Hematopoietic multipotent progenitor cell treated with erythropoietin and hydrocortisone succinate and interleukin-3 and kit ligand, for 8 days (in vitro differentiated cells): ENCODE data around the gene C22orf39.
"Not testable (repeated sequence)": the region's sequence is repeated elsewhere in the genome, so short reads cannot be mapped to it uniquely, and the experiment has no call there.

Experiments used
- DNase-seq: peaks from one replicate; pipeline ENCODE4 v3.0.0-alpha.2; 2015

C22orf39 gene

DNA sequence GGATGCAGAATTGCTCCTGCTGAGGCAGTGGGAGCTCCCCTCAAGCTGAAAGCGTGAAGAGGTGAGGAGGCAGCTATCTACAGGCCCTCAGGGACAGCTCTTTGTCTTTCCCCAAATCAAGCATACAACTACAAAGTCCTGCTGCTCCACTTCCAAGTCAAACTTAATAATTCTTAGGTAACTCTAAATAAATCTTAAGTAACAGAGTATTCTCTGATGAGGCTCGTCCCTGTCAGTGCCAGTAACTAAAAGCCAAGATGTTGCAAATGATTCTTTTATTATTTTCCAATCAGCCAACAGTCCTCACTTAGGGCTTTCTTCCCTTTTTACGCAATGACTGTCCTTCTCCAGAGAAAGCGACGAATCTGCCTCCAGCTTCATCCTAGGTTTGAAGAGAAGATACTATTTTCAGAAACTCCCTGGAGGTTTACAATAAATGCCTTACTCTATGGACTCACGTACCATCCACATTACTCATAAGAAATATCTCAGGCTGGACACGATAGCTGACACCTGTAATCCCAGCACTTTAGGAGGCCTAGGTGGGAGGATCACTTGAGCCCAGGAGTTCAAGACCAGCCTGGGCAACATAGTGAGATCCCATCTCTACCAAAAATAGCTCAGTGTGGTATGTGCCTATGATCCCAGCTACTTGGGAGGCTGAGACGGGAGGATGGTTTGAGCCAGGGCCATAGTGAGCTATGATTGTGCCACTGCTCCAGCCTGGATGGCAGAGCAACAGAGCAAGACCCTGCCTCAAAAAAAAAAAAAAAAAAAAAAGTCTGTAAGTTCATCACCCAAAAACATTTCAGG, 3.1 kb upstream of the C22orf39 start:
- no peak for DNase-seq

DNA sequence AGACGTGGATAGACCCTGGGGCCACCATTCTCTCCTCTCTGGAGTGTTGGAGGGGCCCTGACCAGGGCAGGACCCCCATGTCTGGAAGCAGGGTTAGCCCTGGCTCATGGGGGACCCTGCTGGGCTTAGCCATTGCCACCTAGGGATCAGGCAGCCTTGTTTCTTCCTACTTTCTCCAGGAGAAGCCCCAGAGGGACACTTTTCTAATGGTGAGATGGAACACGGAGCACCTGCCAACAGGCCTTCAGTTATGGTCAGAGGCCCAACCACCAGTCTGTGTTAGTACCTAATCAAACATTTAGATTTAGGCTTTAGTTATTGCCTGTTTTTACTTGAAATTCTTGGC, 1.9 kb upstream of the C22orf39 start:
- DNase-seq = no peak

DNA sequence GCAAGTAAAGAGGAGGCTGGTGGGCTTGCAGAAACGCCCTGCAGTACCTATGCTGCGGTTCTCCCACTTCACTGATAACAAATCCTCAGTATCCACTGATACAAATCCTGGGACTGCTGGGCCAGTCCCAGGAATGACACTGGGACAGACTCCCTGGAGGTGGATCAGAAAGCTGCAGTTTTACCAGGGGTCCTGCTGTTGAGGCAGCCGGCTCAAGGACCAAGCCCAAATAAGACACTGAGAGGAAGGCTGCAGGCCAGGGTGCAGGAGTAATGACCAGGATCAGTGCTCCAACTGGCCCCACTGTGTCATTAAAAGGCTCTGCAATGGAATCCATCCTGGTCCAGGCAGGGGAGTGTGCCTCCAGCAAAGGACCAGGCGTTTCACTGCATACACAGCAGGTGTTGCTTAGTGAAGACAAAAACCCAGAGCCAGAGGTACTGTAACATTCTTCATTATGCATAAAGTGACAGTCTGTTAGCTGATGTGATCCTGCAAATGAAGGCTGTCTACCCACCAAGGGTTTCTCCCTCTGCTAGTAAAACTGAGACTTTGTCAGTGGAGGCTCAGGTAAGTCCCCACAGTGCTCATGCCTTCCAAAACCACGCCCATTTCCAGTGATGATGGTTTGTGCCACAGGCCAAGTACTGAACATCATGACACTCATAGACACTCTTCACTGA, 1.4 kb upstream of the C22orf39 start:
- no peak for DNase-seq

DNA sequence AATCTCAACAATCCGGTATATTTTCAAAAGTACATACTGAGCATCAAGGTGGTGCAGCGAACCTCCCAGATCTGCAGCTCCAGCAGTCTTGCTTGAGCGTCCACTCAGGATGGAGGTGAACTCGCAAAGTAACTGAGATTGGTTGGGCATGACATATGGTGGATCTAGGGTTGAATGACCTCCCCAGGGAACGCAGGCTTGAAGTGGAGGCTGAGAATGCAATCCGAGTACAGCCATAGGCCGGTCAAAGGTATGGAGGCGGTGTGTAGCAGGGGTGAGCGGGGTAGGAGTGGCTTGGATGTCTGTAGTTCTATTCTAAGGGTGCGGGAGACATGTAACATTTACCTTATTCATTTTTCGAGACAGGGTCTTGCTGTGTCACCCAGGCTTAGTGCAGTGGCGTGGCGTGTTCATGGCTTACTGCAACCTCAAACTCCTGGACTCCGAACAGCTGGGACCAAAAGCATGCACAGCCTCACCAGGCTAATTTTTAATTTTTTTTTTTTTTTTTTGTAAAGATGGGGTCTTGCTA, 631 bp upstream of the C22orf39 start:
- DNase-seq = peak; percentile 10

DNA sequence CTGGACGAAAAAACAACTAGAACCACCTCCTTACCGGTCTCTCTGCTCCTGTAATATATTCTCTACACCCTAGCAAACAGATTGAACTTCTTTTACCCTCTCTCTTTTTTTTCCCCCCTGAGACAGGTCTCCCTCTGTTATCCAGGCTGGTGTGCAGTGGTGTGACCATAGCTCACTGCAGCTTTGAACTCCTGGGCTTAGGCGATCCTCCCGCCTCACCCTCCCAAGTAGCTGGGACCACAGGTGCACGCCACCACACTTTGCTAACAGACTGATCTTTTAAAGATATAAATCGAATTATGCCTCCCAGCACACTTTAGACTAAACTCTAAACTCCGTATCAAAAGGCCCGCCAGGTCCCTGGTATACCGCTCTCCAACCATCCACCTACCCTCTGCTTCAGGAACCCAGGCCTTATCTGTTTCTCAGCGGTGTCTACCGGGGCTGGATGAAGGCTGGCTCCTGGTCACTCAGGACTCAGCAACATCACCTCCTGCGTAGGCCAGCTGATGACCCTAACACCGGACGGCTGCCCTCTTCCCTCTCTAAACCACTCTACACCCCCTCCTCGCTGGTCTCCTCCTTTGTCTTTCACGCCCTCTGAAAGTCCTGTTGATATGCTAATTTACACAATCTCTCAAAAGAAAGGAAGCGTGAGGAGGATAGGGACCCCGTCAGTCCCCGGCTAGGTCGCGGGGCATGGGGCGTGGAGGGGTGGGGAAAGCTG, 745 bp downstream of the C22orf39 start:
- peak; percentile 7 for DNase-seq

DNA sequence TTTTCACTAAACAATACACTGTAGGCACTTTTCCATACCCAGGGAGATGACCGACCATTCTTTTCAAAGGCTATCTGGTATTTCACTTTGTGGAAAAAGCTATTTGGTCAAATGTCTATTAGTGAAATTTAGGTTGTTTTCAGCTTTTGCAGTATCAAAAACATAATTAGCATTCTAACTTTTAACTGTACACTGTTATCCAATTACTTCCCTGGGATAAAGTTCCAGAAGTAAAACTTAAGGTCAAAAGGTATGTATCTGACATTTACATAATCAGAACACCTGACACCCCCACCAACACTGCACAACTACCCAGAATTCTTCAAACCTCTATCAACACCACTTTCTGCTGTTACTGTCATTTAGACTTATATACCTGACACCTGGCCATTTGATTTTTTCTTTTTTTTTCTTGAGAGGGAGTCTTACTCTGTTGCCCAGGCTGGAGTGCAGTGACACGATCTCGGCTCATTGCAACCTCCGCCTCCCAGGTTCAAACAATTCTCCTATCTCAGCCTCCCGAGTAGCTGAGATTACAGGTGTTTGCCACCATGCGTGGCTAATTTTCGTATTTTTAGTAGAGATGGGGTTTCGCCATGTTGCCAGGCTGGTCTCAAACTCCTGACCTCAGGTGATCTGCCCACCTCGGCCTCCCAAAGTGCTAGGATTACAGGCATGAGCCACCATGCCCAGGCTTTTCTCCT, 2.1 kb downstream of the C22orf39 start:
- DNase-seq = not testable (repeated sequence)

DNA sequence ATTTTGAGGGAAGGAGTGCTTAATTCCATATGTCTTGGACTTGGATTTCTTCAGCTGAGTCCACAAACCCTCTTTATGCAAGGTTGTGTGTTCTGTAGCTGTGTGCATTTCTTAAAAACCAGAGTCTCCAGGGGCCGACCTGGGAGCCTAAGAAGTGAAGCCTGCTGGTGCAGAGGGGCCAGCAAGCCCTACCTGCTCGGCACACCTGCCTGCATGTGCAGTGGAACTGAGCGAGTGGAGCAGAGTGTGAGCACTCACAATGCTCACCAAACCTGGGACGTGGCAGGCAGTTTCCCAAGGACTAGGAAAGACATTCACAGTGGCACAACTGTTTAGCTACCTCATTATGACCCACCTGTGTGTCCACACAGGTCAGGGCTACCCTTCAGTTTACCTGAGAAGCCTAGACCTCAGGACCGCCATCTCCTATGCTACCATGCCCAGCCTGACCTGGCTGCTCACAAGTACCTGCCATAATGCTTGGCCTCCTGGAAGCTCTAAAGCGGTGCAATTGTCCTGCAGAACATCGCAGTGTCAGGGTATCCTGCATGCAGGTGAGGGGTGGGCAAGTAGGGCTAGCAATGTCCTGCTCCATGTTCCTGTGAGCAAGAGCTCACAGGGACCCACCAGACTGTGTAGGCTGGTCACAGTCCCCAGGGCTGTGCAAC, 3.8 kb downstream of the C22orf39 start:
- no peak for DNase-seq

DNA sequence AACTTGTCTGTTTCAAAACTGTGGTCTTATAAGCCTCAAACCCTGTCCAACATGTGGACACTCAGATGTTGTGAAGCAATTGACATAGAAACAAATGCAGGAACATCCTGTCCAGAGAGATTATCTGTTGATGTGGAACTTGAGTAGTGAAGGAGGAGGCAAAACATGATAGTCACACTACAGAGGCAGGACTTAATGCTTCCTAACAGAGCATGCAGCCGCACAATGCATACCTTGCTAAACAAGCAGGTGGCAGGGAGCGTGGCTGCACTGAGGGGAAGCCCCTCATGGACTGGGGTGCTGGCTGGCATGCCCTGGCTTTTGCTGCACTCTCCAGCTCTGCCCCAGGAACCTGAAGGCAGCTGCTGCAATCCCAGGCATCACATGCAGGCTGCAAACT, 5.3 kb downstream of the C22orf39 start:
- DNase-seq = no peak

DNA sequence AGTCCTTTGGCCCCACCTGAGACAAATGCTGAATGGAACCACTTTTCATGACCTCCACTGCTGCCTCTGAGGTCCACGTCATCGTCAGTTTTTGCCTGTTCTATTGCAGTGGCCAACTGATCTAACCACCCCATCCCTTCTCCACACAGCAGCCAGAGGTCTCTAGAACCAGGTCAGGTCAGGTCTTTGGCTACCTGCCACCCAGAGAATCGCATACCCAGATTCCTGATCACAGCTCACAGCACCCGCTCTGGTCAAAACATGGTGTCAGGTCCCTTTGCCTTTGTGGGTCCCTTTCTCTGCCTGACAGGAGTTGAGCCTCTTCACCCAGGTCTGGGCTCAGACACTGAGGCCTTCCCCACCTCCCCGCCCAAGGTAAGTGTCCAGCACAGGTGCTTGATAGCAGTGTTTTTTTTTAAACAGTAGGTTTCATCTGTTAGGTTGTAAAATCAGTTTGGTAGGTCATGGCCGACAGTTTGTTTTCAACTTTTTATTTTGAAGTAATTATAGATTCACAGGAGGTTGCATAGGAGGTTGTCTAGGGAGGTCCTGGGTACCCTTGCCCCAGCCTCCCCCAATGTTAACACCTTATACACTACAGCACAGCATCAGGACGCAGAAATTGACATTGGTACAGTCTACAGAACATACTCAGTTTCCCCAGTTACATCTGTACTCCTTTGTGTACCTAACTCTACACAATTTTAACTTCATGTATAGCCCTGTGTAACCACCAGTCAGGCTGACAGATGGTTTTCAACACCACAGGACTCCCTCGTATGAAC, 6.9 kb downstream of the C22orf39 start:
- DNase-seq = no peak

DNA sequence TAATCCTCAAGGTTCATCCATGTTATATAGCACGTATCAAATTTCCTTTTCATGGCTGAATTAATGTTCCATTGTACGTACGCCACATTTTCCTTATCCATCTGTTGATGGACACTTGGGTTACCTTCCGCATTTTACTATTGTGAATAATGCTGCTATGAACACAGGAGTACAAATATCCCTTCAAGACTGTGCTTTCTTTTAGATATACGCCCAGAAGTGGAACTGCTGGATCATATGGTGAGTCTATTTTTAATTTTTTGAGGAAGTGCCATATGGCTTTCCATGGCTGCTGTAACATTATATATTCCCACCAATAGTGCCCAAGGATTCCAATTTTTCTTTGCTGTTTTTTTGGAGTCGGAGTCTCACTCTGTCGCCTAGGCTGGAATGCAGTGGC, 9.2 kb downstream of the C22orf39 start:
- DNase-seq = no peak

DNA sequence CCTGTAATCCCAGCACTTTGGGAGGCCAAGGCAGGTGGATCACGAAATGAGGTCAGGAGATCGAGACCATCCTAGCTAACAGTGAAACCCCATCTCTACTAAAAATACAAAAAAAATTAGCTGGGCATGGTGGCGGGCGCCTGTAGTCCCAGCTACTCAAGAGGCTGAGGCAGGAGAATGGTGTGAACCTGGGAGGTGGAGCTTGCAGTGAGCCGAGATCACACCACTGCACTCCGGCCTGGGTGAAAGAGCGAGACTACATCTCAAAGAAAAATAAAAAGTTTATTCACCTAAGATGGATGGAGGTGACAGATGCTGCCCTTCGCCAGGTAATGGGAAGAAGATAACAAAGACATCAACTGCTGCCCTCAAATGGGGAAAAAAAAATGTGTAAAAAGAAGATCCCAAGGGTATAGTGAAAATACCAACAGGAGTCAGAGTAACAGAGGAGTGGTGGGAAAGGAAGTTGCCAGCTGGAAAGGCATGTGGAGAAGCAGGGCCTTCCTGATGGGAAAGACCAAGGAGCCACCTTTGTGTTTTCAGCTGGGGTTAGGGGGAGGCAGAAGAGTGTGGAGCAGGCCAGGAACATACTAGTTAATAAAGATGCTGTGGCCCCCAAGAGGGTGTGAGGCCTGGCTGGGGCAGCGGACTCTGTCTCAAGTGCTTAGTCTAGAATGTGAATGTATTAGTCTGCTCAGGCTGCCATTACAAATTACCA, 10.9 kb downstream of the C22orf39 start:
- not testable (repeated sequence) for DNase-seq

DNA sequence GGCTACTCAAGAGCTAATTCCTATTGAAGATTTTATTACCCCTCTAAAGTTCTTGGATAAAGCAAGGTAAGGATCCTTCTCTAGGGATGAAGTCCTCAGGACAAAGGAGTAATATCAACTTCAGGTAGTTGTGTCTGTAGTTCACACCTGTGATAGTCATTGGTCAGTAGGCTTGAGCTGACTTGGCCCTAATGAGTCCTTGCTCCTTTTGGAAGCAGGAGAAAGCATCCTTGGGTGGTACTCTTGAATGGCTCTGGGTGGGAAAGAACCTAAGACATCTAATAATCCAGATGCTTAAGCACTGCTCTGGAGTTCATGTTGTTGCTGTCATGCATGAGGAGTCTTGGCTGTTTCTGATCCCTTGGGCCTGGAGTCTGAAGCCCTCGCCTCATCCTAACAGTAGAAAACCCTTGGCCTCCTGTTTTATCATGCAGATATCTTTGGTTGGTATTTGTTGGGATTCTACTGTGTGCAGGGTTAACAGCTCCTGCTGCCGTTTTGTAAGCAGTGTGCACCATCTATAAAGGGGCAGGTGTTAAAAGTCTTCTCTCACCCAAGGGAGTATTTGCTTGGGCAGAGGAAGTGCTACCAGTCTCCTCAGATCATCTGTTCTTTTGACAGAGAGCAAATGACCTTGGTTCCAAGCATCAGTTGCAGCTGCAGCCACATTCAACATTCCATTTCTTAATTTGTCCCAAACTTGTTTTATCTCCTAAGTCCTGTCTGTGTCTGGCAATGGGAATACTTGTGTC, 12.5 kb downstream of the C22orf39 start:
- DNase-seq = no peak

DNA sequence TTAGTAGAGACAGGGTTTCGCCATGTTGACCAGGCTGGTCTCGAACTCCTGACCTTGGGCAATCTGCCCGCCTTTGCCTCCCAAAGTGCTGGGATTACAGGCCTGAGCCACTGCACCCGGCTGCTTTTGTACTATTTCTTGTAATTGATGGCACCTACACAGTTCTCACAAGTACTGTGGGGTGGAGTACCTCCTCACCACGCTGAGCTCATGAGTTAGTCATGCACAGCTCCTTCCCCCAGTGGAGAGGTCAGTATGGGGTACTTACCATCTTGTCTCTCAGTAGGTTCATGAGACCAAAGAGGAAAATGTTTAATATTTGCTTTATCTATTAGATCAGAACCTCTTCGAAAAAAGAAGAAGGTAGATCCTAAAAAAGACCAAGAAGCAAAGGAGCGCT, 13.1 kb downstream of the C22orf39 start:
- DNase-seq = no peak

DNA sequence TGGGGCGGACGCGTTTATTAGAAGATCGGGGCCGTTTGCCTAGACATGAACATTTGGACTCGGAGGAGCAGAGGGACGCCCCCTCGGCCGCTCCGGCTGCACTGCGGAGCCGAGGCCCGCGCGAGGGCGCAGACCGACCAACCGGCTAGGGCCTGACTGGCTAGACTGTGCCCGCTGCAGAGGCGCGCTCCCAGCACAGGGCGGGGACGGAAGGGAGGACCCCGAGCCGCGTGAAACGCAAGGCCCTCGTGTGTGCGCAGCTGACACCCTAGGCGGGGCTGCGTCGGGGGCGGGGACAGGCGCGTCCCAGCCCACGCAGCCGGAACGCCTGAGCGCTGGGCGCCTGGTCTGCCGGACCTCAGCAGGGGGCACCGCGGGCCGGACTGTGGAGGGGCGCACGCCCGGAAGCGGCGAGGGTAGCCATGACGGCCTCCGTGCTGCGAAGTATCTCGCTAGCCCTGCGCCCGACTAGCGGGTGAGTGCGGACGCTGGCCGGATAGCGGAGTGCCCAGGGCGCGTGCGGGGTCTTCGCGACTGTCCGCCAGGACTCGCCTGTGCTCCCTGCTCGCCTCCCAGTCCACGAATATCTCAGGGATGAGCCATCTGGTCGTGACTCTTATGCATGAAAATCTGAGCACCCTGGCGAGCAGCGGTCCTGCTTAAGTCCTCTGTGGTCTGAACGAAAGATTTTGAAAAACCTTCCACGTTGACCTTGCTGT, 15.2 kb downstream of the C22orf39 start, which contains the start of gene MRPL40:
MRPL40 (plus strand) TSS at position 413 of the 719 bp plus-strand sequence; CDS start at position 423, 10 bp downstream.
- peak; percentile 95 for DNase-seq

DNA sequence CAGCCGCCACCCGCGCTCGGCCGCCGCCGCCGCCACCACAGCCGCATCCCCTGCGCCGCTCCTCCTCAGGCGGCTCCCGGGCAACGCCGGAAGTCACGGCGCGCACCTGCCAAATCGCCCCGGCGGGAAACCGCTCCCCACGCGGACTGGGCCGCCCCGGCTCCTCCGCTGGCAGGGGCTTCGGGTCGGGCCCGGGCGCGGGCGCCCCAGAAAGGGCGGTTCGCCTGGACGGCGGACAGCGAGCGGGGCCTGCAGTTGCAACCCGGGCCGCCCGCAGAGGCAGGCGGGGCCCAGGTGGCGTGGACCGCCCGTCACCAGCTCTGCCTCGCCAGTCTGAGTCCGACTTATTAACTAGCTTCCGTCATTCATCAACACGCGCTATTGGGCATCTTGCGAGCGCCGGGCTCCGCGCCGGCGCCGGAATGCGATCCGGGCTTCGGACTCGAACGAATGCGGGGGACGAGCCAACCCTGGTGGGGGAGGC, 15.8 kb downstream of the C22orf39 start, which contains the start of gene HIRA:
HIRA (minus strand) TSS at position 85 of the 484 bp plus-strand sequence. CDS start 257 bp downstream, outside the sequence.
- DNase-seq = peak; percentile 74

DNA sequence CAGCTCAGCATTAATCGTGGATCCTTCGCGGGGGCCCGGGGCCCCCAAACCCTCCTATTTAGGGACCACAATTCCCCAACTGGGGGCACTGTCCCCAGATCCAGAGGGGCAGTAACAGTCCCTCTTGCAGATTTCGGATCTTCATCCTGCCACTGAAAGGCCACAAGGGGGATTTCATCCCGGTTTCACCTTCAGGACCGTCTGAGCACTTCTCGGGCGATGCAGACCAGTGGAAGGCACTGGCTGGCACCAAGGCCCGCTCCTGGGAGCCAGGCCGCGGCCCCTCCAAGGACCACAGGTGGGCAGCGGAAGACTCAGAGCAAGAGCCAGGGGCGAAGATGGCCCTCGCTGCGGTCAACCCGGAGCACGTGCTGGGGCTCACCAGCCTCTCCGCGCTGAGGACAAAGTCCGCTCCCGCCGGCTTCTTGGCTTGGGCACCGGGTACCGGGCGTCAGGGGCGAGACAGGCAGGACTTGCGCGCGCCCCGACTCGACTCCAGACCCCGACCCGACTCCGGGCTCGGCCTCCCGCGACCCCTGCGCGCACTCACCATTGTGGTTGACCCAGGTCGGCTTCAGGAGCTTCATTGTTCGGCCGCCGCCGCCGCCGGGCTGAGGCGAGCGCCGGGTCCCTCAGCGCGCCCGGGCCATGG, 16.5 kb downstream of the C22orf39 start:
- DNase-seq = no peak

DNA sequence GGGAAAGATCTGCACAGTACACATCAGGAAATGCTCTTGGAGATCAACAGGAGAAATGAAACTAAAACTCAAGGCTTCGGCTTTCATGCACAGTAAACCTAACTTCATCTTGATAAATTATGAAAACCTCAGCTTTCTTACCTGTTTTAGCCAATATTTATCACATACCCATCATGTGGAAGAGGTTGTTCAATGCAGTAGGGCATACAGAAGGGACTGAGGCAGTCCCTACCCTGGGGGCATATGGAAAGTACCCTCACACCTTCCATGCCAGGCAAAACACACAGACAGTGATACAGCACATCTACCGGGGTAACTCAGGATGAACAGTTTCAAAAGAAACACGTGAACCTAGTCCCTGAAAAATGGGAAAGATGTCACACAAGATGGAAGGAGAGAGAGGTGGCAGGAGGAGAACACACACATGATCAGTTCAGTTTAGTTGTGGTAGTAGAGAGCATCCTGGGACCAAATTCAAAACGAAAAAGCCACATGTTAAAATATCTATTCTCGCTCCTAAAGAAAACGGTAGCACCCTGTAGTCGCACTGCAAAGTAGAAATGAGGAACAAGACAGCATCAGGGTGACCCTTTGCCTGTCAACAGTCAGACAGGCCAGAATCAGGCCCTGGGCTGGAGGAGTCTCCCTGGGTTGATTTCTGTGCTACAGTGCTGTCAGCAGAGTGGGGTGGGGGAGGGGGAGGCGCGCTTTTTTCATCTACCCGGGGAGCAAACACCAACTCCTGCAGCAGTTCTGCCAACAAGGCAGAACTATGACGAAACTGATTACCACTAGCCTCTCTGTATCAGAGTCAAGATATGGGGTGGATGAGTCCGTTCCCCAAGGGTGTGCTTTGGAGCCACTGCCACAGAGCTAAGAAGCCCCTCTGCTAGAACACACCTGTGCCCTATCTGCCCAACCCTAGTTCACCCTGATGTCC, 17.3 kb downstream of the C22orf39 start:
- peak; percentile 87 for DNase-seq
